ENCODE data around the gene FRA10AC1.

The FRA10AC1 gene

DNA sequence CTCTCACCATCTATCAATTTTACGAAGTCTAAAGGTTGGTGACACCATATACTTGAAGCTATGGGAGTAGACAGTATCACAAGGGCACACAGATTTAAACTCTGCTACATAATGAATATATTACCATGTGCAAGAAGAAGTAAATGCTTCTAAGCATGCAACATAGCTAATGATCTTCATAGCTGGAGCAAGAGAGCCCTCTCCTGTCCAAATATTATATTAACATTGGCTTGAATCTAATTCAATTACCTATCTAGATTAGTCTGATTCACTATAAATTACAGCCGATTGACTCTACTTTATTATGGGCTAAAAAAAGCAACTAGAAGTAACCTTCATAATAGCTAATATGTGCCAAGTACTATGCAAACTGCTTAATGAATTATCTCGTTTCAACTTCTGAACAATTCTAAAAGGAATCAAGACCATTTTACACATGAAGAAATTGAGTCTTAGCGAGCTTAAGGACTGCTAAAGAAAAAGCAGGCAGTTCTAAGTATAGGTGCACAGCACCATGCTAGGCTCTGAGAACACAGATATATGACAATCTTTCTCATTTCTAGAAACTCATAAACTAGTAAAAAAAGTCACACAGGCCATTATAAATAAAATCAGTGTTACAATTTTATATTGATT lies 21.9 kb downstream of the FRA10AC1 start:
- DNase-seq = peak; percentile 28 to 36
- no peak for TF ChIP-seq POLR2A (IDR thresholded peaks at IDR 0.05; ENCODE audit: low read length)
- TF ChIP-seq GATA1 (IDR thresholded peaks at IDR 0.05; ENCODE audit: low read depth, low read length) = no peak

DNA sequence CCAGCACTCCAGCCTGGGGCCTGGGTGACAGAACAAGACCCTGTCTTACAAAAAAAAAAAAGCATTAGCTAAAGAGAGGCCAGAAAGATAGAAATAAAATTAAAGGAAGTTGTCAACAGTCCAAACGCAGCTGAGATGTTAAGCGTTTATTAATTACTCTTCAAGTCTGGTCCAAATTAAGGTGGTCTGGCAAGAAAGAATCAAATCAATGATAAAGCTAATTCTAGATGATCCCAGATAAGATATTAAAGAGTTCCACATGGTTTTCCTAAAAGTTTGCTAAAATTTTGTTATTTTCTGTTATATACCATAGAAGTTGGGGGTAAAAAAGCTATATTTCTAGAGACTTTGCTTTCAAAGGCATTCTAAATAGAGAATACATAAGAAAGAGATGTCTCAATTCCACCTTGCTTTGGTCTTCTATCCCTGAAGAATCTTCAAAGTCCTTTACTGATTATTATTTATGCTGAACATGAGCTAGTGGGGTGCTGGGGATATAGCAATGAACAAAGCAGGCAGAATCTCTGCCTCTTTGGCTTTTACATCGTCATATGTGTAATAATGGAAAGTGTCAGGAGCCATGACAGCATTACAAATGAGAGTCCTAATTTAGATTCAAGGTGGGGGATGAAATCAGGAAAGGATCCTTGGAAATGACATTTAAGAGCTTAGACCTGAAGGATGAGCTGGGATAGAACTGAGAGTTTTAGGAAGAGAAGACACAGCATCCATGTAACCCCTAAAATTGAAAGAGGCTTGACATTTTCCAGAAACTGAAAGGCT lies 23.4 kb downstream of the FRA10AC1 start:
- TF ChIP-seq POLR2A (IDR thresholded peaks at IDR 0.05; ENCODE audit: low read length) = no peak
- TF ChIP-seq GATA1 (IDR thresholded peaks at IDR 0.05; ENCODE audit: low read depth, low read length) = no peak

DNA sequence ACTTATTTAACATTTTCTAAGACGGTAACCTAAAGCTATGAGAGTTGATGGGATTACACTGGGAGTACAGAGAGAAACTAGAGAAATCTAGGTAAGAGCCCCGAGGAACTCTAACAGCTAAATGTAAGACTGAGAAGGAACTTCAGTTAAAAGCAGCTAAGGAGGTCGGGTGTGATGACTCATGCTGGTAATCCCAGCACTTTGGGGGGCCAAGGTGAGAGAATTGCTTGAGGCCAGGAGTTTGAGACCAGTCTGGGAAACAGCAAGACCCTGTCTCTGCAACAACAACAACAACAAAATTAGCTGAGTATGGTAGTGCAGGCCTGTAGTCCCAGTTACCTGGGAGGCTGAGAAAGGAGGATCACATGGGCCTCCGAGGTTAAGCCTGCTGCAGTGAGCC lies 24.0 kb downstream of the FRA10AC1 start:
- TF ChIP-seq GATA1 (IDR thresholded peaks at IDR 0.05; ENCODE audit: low read depth, low read length) (no peak), POLR2A (IDR thresholded peaks at IDR 0.05; ENCODE audit: low read length) (no peak)
- no peak for DNase-seq

More for the DNA sequence above, 23.4 kb downstream of the FRA10AC1 start:
- no peak for DNase-seq

DNA sequence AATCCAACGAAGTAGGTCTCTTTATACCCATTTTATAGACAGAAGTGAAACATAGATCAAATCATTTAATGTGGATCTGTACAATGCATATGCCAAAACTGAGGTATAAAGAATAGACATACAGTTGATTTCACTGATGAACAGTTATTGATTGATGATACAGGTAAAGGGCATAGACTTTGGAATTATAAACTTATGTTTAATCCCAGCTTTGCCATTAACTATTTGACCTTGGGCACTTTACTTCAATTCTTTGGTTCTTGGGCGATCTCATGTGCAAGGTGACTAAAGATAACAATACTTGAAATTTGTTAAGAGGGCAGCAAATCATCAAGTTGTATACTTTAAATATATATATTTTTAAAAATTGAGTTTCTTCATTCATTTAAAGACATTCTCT lies 28.6 kb downstream of the FRA10AC1 start:
- no peak for TF ChIP-seq GATA1 (IDR thresholded peaks at IDR 0.05; ENCODE audit: low read depth, low read length)
- TF ChIP-seq POLR2A (IDR thresholded peaks at IDR 0.05; ENCODE audit: low read length) = no peak
- no peak for DNase-seq

DNA sequence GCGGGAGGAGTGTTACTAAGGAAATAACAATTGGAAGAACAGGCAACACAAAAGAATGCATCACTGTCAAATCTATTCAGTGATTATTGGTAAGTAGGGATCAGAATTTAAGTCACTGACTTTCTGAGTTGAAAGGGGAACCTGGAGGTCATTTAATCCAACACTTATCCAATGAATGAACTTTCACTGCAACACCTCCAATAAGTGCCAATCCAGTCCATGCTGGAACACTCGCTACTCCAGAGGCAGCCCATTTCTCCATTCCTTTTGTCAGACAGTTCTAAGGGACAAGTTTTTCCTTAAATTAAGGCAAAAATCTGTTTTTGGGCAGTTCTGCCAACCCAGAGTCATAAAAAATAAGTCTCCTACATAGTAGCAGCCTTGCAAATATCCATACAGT lies 29.5 kb downstream of the FRA10AC1 start:
- TF ChIP-seq GATA1 (IDR thresholded peaks at IDR 0.05; ENCODE audit: low read depth, low read length) (no peak), POLR2A (IDR thresholded peaks at IDR 0.05; ENCODE audit: low read length) (no peak)
- DNase-seq = no peak

DNA sequence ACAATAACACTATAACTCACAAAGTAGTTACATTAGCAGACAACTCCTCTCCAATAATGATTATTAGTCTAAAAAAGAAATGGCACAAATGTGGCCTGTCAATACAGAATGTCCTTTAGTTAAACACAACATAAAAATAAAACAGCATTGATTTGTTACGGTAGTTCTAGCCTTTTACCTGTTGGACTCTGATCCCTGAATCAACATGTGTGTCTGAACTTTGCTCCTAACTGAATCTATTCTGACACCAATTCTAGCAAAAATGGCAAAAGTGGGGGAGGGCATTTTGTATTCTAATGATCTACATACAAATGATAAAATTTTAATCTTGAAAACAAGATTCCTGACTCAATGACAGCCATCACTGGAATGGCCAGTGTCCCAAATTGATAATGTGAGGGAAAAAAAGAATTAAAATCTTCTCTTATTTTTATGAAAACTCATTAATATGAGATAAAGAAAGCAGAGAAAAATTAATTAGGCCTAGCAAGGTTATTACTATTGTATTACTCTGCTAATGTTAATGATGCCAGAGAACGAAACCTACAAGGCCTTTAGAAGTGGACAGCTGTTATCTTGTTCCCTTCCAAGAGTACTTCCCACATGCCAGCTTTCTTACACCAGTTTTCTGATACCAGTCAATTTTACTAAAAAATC lies 30.2 kb downstream of the FRA10AC1 start:
- no peak for DNase-seq
- TF ChIP-seq POLR2A (IDR thresholded peaks at IDR 0.05; ENCODE audit: low read length) (no peak), GATA1 (IDR thresholded peaks at IDR 0.05; ENCODE audit: low read depth, low read length) (no peak)

DNA sequence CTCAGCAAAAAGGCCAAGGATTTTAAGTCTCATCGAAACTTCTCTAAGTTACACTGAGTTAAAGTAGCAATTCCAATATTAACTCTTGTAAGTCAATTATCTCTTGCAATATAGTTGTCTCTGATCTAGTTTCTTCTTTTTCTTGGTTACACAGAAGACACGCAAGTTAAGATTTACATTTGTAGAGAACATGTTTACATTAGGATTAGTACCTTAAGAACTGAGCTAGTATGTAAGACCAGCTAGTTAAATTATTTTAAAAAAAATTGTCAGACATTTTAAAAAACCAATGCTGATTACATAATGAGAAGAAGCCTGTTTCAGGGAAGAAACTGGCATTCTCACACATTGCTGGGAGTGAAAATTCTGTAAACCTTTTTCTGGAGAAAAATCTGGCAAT lies 31.4 kb downstream of the FRA10AC1 start:
- TF ChIP-seq POLR2A (IDR thresholded peaks at IDR 0.05; ENCODE audit: low read length) = no peak
- TF ChIP-seq GATA1 (IDR thresholded peaks at IDR 0.05; ENCODE audit: low read depth, low read length) = no peak
- no peak for DNase-seq

DNA sequence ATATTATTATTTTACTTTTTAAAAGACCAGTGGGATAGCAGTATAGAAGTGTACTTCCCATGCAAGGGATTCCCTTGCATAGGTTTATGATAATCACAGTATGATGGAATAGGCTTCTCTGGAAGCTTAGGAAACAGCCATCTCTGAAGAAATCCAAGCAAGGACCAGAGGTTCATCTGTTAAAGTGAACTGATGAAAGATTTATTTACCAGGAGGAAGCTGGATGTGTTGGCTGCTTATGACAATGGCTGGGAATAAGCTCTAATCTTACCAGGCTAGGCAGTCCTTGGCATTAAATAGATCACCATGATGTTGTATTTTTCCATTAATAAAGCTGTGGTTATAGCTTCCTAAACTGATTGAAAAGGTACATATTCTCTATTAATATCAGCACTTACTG lies 32.0 kb downstream of the FRA10AC1 start:
- DNase-seq = no peak
- no peak for TF ChIP-seq POLR2A (IDR thresholded peaks at IDR 0.05; ENCODE audit: low read length)
- no peak for TF ChIP-seq GATA1 (IDR thresholded peaks at IDR 0.05; ENCODE audit: low read depth, low read length)

DNA sequence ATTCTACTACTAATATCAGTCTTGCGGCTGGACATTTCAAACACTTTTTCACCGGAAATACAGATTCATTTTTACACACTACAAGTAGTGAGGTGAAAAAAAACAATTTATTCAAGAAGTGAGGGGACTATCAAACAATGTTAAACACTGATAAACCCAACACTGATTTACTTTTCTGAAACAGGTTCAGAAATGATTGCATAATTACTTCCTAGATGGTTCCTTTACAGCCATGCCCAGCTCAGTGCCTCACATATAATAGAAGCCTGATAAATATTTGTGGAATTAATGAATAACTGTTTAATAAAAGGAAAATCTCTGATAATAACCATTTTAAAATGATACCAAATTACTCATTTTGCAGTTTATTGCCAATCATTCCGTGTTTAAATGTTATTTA lies 34.6 kb downstream of the FRA10AC1 start:
- DNase-seq = no peak
- no peak for TF ChIP-seq POLR2A (IDR thresholded peaks at IDR 0.05; ENCODE audit: low read length)
- no peak for TF ChIP-seq GATA1 (IDR thresholded peaks at IDR 0.05; ENCODE audit: low read depth, low read length)

DNA sequence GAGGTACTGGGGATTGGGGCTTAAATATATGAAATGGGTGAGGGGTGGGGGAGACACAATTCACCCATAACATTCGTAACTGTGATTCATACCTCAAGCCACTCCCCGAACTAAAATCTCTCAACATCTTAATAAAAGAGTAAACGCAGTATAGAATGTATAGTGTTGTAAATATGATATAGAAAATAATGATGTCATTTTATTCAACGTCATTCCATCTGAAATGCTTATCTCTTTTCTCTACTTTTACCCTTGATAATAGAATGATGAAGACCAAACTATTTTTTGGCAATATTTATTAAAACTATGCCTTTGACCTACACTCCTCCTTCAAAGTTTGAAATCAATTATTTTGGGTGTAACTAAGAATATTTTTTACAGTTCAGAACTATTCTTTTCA lies 36.4 kb downstream of the FRA10AC1 start:
- DNase-seq = no peak
- TF ChIP-seq POLR2A (IDR thresholded peaks at IDR 0.05; ENCODE audit: low read length) = no peak

DNA sequence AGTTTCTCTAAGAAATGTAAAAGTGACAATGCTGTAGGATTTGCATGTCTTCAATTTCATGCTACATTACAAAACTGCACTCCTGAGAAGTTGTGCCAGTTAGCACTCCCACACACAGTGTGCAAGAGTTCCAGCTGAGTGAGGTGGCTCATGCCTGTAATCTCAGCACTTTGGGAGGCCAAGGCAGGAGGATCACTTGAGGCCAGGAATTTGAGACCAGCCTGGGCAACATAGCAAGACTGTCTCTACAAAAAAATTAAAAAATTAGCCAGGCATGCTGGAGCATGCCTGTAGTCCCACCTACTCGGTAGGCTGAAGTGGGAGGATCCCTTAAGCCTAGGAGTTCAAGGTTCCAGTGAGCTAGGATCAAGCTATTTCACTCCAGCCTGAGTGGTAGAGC lies 44.6 kb downstream of the FRA10AC1 start:
- no peak for DNase-seq
- TF ChIP-seq POLR2A (IDR thresholded peaks at IDR 0.05; ENCODE audit: low read length) (no peak), GATA1 (IDR thresholded peaks at IDR 0.05; ENCODE audit: low read depth, low read length) (no peak)

DNA sequence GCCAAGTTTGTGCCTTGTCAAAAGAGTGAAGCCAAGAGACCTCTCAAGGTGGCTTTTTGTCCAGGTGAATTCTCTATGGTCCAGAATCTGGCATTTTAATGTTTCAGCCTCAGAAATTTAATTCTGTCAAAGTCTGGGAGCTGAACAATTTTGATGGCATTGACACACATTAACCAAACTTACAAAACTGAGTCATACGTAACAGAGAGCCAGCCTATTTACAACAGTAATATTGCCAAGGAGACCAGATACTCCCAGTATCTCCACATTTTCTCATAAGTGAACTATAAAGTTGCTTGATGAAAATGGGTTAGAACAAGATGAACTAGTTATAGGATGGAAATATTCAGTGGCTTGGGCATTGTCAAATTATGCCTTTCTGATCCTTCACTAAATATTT lies 46.2 kb downstream of the FRA10AC1 start:
- TF ChIP-seq GATA1 (IDR thresholded peaks at IDR 0.05; ENCODE audit: low read depth, low read length) = no peak
- no peak for TF ChIP-seq POLR2A (IDR thresholded peaks at IDR 0.05; ENCODE audit: low read length)
- no peak for DNase-seq

DNA sequence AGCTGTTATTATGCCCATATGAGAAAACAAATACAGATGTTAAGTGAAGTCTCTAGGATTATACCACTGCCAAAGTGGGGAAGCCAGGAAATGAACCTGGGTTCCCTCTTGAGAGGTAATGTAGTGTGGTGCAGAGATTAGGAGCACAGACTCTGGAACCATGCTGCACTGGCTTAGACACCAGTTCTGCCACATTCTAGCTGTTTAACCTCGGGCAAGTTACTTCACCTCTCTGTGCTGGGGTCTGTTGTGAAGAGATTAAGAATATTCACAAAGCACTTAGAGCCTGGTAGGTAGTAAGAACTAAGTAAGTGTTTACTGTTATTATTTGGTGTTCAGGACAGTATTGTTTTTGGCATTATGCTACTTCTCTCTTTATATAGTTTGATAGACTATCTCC lies 48.2 kb downstream of the FRA10AC1 start:
- TF ChIP-seq POLR2A (IDR thresholded peaks at IDR 0.05; ENCODE audit: low read length) (no peak), GATA1 (IDR thresholded peaks at IDR 0.05; ENCODE audit: low read depth, low read length) (no peak)
- DNase-seq = no peak

DNA sequence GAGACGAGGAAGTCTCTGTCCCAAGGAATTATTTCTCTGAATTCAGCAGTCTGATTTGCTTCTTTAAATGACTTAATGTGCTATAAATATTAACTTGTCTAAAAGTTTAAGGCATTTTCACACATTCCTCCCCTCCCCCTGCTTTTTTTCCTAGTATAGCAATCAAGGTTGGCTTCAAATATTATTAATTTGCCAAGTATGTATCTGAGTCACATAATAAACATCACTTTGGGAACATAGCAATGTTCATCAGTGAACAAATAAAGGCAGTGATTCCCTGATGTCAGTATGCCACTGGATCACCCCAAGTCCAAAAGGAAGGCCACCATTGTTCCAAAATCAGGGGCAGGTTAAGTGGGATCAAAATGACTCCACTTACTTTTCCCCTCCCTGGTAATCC lies 49.5 kb downstream of the FRA10AC1 start:
- TF ChIP-seq POLR2A (IDR thresholded peaks at IDR 0.05; ENCODE audit: low read length) (no peak), GATA1 (IDR thresholded peaks at IDR 0.05; ENCODE audit: low read depth, low read length) (no peak)
- no peak for DNase-seq

DNA sequence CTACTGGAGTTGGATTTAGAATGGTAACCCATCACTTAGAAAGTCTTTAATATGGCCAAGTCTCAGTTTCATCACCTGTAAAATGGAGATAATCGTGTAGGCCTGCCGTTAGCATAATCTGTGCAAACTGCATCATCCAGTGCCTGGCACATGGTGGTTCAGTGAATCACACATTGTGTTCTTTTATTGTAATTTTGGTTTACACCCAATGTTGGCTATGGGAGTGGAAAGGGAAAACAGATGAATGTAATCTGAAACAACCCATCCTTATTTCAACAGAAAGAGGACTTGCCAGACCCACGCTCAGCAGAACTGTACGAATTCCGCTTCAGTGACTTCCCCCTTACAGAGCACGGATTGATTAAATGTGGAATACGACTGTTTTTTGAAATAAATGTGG lies 62.6 kb downstream of the FRA10AC1 start:
- DNase-seq = no peak
- TF ChIP-seq GATA1 (IDR thresholded peaks at IDR 0.05; ENCODE audit: low read depth, low read length) (no peak), POLR2A (IDR thresholded peaks at IDR 0.05; ENCODE audit: low read length) (no peak)

All from erythroblast (primary cell).